HEK293 (cell line): ENCODE measurements around the gene BRD1.

ENCODE experiments used
- GLIS2 ChIP-seq: fragments of 450-650 bp; formaldehyde crosslinking; IDR thresholded peaks from 2 replicates; pipeline ENCODE4 v1.5.1; 2016; ENCODE audit warnings: missing biosample characterization, missing genetic modification characterization
- ZNF10 ChIP-seq: fragments of 450-650 bp; formaldehyde crosslinking; IDR thresholded peaks from 2 replicates; pipeline ENCODE4 v1.5.1; 2017; ENCODE audit warnings: missing biosample characterization, missing genetic modification characterization
- ZNF501 ChIP-seq: fragments of 450-650 bp; formaldehyde crosslinking; IDR thresholded peaks from 2 replicates; pipeline ENCODE4 v1.5.1; 2016; ENCODE audit warnings: missing biosample characterization, missing genetic modification characterization
- ZNF530 ChIP-seq: fragments of 450-650 bp; formaldehyde crosslinking; IDR thresholded peaks from 2 replicates; pipeline ENCODE4 v1.5.1; 2016; ENCODE audit warnings: low read depth, missing biosample characterization, missing genetic modification characterization
- ZNF549 ChIP-seq: fragments of 450-650 bp; IDR thresholded peaks from 2 replicates; pipeline ENCODE4 v1.5.1; 2018; ENCODE audit warnings: missing biosample characterization, missing genetic modification characterization, mild to moderate bottlenecking, inconsistent platforms, moderate library complexity
- ZNF677 ChIP-seq: fragments of 450-650 bp; IDR thresholded peaks from 2 replicates; pipeline ENCODE4 v1.5.0; 2018; ENCODE audit warnings: missing biosample characterization, mild to moderate bottlenecking, missing genetic modification characterization, moderate library complexity
- TF ChIP-seq, protein P1 (sequence below): fragments of 450-650 bp; formaldehyde crosslinking; IDR thresholded peaks from 2 replicates; pipeline ENCODE4 v1.5.1; 2016; ENCODE audit warnings: missing biosample characterization, missing genetic modification characterization
- TF ChIP-seq, protein P2 (sequence below): sonication (generic); formaldehyde crosslinking; IDR thresholded peaks from 2 replicates; pipeline ENCODE4 v1.8.1; 2022; ENCODE audit warnings: mild to moderate bottlenecking, moderate library complexity, missing genetic modification reagents

DNA sequence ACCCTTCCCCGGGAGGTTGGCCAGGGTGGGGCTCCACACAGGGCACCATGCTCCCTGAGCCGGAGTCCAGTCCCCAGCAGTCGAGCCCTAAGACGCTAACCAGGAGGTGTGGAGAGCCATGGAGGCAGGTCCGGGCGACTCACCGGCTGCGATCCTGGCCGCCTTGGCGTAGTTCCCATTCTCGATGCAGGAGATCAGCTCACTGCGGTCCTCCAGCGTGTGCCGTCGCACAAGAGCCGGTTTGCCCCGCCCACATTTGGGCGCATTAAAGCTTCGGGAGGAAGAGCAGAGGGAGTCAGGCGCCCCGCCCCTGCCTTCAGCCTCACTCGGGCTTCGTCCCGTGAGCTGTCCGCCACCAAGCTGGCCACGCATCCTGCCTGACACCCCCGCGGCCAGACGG lies 50.8 kb downstream of the BRD1 start:
- TF ChIP-seq, protein P1, sequence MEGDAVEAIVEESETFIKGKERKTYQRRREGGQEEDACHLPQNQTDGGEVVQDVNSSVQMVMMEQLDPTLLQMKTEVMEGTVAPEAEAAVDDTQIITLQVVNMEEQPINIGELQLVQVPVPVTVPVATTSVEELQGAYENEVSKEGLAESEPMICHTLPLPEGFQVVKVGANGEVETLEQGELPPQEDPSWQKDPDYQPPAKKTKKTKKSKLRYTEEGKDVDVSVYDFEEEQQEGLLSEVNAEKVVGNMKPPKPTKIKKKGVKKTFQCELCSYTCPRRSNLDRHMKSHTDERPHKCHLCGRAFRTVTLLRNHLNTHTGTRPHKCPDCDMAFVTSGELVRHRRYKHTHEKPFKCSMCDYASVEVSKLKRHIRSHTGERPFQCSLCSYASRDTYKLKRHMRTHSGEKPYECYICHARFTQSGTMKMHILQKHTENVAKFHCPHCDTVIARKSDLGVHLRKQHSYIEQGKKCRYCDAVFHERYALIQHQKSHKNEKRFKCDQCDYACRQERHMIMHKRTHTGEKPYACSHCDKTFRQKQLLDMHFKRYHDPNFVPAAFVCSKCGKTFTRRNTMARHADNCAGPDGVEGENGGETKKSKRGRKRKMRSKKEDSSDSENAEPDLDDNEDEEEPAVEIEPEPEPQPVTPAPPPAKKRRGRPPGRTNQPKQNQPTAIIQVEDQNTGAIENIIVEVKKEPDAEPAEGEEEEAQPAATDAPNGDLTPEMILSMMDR: no peak
- TF ChIP-seq ZNF501 (tag by site-specific recombination) (no peak), ZNF530 (tag by site-specific recombination) (no peak), ZNF10 (tag by site-specific recombination) (no peak), GLIS2 (tag by site-specific recombination) (no peak), ZNF677 (tag by site-specific recombination) (no peak), ZNF549 (tag by site-specific recombination) (no peak)
- TF ChIP-seq, protein P2, sequence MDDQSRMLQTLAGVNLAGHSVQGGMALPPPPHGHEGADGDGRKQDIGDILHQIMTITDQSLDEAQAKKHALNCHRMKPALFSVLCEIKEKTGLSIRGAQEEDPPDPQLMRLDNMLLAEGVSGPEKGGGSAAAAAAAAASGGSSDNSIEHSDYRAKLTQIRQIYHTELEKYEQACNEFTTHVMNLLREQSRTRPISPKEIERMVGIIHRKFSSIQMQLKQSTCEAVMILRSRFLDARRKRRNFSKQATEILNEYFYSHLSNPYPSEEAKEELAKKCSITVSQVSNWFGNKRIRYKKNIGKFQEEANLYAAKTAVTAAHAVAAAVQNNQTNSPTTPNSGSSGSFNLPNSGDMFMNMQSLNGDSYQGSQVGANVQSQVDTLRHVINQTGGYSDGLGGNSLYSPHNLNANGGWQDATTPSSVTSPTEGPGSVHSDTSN (CRISPR knock-in tag): no peak
